Stimulated activated CD8-positive, alpha-beta memory T cell treated with anti-CD3 and anti-CD28 coated beads, Interleukin-4, amount 100 ng/mL, for 24 hours (primary cell): ENCODE data around the gene GPR135.
"Not testable (repeated sequence)": the region's sequence is repeated elsewhere in the genome, so short reads cannot be mapped to it uniquely, and the experiment has no call there.

Source experiments
- DNase-seq: peaks from one replicate; pipeline ENCODE4 v3.0.0-alpha.2; 2020; ENCODE audit warnings: low read depth

GPR135 gene

DNA sequence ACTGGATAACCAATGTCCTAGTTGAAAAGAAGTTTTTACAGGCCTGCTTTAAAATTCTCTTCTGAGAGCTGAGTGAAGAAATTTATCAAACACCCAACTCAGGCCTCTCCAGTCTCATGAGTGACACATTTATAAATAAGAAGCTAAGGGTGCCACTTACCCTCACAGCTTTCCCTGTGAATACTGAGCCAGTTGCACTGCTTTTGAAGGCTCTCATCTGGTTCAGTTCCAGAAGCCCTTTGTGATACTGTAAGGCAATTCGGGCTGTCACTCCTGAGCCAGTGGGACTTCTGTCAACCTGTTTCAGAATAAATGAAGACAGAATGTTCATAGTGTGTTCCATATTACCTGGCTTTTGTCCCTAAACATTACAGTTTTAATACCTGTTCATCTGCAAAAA lies 10.5 kb upstream of the GPR135 start:
- DNase-seq: no peak

DNA sequence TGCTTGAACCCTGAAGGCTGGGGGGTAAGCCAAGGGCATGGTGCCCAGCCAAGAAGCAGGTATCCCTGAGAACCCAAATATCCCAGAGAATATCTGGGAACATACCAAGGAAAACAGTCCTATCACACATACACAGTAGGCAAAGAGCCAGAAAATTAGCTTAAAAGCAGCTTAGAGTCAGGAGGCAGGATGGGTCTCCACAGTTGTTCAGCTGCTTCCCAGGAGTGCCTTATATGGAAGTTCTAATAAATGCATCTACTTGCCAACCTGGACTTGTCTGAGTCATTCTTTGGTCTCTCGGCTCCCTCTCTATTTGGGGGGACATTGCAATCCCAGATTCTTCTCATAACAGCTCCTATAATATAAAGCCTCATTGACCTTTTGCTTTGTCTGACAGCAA lies 9.0 kb upstream of the GPR135 start:
- DNase-seq: no peak

DNA sequence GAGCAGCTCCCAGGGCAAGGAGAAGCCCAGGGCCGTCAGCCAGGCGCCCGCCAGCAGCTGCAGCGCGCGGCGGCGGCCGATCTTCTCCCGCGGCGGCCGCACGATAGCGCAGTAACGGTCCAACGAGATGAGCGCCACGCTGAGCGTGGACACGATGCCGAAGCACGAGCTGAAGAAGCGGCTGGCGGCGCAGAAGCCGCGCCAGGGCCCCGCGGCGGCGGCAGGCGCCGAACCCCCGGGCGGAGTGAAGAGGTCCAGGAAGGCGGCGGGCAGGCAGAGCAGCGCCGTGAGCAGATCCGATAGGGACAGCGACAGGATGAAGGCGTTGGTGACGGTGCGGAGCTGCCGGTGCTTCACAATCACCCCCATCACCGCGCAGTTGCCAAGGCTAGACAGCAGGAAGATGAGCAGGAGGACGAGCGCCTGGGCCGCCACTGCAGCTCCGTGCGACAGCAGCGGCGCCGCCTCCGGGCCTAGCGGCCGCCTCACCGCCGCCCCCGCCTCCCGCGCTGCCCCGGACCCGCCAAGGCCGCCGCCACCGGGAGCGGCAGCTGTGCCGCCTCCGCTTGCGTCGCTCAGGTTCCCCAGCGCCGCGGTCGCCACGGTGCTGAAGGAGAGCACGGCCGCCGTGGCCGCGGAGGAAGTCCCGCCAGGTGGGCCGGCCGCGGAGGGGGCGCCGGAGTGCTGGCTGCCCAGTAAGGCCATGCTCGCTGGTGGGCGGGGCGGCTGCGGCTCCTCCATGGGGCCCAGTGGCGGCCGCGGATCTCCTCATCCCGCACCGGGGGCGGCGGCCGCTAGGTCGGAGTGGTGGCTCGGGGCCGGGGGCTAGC lies 479 bp downstream of the GPR135 start:
- DNase-seq: peak; percentile 19

DNA sequence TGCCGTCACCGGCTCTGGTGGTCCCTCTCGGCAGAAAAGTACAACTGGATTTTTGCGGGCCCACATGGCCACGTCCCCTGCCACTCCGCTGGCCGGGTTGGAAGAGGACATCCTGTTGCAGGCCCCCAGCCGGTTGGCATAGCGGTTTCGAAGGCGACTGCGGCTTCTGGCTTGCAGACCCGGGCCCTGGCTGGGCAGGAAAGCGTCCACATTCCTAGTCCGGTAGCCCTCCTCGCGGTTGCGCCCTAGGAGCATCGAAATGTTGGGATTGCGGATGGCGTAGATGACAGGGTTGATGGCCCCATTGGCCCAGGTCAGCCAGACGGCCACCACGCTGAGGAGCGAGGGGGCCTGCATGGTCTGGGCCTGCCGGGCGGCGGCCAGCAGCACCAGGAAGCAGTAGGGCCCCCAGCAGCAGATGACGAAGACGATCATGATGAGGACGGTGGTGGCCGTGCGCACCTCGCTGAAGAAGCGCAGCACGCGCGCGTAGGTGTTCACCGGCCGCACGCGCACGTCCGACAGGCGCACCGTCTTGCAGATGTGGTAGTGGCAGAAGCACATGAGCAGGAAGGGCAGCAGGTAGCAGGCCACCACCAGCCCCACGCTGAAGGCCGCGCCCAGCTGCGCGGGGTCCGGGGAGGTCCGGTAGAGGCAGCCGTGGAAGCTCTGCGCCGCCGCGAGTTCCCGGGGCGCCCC lies 1.2 kb downstream of the GPR135 start:
- DNase-seq: no peak

DNA sequence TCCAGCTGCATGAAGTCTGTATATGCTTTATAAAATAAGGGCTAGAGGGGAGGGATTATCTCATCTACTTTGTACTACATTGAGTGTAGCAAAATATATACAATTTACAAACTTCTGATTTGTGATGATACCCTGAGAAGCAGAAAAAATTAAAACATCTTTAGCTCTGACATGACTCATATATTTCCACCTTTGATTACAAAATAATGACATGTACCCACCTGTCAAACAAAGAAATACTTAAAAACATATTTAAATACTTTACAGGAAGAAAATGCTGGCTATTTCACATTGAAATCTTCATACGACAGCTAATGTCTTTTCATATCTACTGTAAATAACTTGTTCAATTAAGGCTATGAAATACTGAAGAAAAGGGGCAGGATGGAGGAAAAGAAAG lies 3.3 kb downstream of the GPR135 start:
- DNase-seq: no peak

DNA sequence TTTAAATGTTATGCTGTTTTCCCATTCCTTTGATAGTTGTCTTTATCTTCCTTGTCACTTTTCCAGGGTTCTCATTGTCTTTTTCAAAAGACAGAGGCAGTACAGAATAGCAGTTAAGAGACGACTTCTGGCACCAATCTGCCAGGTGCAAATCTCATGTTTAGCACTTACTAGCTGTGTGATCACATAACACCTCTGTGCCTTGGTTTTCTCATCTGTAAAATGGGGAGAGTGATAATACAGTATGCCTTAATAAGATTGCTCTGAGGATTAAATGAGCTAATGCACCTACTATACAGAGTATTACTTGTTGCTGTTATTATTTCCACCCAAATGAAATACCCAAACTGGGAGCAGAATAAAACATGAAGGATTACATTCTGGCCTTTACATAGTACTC lies 4.8 kb downstream of the GPR135 start:
- no peak for DNase-seq

DNA sequence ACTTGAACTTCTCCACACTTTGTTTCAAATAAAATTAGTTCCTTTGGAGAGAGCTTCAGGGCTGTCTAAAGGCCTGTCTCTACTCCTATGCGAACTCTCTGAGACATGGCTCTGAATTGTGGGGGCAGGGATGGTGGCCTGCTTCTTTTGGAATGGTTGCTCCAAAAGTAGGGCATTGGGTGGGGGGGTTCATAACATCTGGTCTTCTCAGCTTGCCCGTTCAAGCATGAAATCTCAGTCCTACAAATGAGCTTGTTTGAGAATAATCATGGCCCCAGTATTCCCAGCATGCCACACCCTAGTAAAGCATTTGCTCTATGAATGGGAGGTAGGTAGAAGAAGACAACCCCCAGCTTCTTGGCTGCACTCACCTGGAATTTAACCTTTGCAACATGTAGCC lies 6.7 kb downstream of the GPR135 start:
- DNase-seq: no peak

DNA sequence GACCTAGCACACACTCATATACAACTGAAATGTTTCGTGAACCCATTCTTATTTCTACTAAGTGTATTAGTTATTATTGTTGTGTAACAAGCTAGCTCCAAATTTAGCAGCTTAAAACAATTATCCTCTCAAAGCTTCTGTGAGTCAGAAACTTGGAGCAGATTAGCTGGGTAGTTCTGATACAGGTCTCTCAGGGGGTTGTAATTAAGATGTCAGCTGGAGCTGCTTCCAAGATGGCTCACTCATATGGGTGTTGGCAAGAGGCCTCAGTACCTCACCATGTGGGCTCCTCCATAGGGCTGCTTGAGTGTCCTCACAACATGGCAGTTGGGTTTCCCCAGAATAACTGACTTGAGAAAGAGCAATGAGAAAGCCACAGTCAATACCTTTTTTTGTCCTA lies 9.8 kb downstream of the GPR135 start:
- no peak for DNase-seq

DNA sequence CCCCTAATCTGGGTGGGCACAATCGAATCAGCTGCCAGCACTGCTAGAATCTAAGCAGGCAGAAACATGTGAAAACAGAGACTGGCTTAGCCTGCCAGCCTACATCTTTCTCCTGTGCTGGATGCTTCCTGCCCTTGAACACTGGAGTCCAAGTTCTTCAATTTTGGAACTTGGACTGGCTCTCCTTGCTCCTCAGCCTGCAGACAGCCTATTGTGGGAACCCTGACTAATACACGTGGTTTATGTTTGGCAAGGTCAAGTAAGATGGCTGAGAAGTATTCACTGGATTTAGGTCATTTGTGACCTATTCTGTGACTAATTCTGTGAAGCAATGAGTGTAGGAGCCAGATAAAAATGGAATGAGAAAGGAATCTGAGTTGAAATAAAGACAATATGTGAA lies 11.0 kb downstream of the GPR135 start:
- no peak for DNase-seq

DNA sequence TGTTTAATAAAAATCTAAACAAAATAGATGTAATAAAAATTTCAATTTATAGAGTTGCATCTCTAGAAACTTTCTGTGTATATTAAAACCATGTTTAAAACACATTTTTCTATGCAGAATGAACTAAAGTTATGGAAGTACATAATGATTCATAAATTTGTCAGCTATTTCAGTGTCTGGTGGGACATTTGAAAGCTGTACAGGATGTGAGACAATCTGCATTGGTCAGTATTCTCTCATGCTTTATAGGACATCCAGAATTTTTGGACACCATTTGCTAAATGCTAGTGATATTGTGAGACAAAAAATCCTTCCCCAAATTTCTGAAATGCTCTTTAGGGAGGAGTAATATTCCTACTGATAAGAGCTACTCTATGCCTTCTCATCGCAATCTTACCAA lies 13.3 kb downstream of the GPR135 start:
- DNase-seq: no peak

DNA sequence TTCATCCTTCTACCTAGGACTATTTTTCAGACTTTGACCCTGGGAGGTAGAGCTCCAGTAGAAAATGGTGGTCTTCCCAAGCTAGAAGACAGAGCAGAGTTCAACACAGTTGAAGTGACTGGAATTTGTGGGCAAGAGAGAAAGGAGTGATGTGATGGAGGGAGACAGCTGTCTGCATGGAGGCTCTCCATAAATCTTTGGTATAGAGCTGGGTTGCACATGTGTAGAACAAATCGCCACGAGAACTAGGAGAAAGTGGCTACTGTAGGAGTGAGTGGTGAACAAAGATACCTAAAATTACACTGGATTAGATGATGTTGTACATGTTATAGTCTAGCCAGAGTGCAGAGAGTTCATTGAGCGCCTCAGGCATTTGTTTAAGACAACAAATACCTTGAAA lies 14.5 kb downstream of the GPR135 start:
- DNase-seq: no peak

DNA sequence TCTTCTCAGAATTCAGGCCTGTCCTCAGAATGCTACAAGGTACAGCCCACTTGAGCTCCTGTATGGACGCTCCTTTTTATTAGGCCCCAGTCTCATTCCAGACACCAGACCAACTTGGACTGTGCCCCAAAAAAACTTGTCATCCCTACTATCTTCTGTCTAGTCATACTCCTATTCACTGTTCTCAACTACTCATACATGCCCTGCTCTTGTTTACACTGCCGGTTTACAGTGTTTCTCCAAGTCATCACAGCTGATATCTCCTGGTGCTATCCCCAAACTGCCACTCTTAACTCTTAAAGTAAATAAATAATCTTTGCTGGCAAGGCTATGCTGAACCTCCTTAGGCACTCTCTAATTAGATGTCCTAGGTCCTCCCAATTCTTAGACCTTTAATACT lies 16.5 kb downstream of the GPR135 start:
- DNase-seq: not testable (repeated sequence)

DNA sequence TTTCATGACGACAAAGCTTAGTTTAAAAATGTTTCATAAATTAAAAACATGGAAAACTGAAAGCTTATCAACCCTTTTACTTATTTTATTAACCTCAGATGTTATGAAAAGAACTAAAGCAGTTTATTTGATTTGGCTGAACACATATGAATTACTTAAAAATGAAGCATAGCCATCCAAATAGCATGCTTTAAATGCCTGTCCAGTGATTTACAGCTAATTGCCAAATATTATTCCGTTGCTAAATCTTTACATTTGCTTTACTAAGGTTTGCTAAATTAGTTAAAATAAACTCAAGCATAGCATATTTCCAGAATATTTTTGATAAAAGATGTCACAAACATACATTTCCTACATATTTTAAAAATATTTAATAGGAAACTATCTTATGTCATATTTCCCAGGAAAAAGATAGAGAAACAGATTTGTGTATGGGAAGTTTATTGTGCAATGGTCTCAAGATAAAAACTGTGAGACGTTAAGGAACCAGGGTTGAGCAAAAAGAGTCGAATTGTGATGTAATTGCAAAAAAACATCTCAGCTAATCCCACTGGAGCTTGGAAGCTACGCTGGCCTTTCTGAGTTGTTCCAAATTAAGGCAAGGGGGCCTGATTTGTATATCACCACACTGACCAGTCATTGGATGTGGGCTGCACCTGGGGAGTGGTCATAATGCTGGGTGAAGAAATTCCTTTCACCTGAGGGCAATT lies 25.8 kb downstream of the GPR135 start:
- no peak for DNase-seq

DNA sequence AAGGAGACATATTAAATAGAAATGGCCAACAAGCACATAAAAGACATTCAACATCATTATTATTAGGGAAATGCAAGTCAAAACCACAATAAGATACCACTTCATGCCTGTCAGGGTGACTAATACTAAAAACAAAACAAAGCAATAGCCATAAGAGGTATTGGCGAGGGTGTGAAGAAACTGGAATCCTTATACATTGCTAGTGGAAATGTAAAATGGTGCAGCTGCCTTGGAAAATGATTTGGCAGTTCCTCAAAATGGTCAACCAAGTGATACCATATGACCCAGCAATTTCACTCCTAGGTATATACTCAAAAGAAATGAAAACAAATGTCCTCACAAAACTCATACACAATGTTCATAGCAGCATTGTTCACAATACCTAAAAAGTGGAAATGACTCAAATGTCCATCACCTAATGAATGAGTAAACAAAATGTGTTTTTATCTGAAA lies 27.0 kb downstream of the GPR135 start:
- no peak for DNase-seq

DNA sequence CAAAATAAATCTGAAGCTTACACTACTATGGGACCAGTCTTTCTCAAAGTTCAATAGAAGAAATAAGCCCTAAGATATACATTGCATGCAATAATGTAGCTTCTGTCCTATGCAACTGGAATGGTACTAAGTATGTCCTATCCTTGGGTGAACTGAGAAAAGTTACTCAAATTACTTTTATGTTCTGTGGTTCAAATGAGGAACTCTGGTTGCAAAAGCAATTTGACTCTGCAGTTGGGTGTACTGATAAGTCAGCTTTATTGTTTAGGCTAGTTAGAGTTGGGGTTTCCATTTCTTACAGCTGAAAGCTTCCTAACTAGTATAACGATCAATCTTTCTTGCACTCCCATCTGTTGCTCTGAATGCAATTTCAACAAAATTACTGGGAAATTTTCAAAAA lies 29.2 kb downstream of the GPR135 start:
- DNase-seq: no peak

DNA sequence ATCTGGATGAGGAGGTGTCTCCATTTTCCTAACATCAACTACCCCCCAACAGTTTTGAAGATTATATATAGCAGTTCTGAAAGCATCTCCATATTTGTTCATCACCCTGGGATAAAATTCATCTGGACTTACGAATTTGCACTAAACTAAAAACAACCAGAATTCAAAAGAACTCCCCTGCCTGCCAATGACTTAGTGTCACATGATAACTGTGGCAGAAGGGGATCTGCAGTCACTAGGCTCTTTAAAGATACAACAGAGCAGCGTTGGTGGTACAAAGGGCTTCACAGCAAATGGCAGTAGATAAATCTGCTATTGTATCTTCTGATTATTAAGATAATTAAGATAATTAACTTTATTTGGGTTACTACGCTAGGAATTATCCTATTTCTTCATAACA lies 30.1 kb downstream of the GPR135 start:
- DNase-seq: no peak

DNA sequence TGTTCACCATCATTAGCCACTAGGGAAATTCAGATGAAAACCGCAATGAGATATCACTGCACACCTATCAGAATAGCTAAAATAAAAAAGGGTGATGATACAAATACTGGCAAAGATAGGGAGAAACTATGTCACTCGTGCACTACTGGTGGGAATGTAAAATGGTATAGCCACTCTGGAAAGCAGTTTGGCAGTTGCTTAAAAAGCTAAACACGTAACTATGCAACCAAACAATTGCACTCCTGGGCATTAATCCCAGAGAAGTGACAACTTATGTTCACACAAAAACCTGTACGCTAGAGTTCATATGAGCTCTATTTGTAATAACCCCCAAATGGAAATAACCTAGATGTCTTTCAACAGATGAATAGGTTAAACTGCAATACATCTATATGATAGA lies 35.4 kb downstream of the GPR135 start:
- no peak for DNase-seq

DNA sequence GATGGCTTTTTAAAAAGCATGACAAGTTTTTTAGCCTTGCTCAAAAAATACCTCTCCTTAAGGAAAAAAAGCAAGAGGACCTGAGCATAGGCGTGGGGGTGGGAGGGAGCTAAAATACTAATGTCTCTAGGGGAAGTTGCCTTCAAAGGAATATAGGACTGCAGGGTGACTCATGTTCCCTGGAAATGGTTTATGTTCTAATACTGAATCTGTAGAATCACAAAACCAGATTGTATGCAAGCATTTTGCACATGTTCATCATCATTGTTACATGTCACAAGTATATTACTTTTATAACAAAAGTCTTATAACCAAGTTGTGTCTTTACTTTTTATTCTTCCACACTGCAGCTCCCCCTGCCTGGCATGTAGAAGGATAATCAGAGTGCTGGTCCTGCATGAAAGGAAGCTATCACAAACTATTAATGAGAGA lies 36.6 kb downstream of the GPR135 start:
- no peak for DNase-seq

DNA sequence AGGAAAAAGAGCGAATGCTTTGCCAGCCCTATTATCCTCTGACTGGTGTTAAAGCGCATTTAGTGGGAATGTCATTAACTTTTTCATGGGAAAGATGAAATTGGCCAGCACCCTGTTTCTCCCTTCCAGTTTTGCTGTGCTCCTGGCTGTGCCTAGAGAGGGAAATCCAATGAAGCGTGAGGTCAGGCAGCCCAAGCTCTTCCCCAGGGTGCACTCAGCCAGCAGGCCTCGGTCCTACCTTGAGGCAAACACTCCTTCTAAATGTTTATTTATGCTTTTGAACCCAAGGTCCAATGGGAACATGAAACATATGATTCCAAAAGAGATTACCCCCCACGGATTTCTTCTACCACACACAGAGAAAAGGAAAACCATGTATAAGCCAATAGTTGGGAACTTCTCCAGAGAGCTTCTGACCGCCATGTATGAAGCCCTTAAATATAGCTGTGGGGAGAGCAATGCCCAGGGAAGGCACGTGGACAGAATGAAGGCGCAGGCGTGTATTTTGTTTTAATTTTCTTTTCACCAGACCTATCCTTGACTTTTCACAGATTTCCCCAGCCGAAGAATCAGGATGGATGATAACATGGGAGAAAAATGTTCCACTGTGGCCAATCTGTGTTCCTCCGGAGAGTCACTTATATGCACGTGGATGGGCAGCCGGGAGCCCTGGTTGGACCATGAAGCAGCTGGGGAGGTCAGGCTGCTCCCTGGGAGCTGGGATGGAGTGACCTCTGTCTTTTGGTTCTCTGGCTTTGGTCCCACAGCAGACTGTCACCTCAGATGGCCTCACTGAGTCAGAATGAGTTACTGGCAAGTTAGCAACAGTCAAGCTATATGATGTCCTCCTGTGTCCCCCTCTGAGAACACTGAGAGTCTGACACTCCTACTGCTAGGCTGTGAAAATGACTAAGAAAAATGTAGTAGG lies 37.3 kb downstream of the GPR135 start:
- DNase-seq: no peak

DNA sequence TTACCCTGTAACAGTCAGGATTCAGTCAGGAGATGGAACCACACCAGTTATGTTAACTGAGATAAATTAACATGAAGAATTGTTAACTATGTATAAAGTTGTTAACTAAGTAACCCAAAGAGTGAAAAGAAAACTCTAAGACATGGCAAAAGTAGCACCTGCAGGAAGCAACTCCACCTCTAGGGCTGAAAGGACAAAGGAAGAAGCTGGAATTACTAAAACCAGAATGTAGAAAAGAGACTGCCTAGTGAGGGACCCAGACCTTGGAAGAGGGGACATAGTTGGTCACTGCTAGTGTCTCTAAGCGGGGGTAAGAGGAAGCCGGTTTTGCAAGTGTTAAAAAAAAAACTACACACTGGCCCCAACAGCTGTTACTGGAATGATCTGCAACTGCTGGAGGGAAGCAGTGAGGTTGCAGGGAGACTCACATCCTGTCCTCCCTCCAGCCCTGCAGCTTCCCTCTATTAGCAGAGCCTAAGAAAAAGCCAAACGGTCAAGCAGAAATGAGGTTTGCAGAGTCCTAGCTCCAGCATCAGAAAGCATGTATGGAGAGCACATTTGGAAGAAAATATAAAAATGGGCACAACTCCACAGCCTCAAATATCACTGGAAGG lies 39.8 kb downstream of the GPR135 start:
- no peak for DNase-seq

DNA sequence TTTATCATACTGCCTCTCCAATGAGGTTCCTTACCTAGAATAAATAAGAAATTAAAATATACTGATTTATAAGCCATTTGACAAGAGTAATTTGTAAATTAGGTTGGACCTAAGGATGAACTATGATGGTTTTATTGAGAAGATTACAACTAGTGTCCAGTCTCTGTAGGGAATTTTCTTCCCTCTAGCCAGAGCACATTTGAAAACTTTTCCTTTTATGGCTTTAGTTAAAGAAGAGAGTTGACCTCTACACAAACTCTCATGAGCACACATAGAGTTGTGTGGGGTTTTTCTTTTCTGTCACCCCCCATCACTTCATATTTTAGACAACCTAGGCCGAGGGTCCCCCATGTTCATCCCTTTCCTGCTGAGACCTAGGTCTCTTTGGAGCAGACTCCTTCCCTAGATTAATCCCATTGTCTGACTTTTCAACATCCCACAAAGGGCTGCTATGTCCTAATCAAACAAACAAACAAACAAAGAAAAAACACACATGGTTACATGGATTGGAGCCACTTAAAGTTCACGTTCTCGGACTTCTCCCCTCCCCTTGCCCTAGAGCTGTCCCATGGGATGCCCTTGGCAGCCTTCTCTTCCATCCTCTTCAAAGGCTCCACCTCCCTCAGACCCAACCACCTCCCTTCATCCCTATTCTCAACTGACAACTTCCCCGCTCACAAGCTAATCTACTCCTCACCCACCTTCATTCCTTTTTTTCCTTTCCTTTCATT lies 40.7 kb downstream of the GPR135 start:
- DNase-seq: no peak
